Neural progenitor cell (in vitro differentiated cells): Measurements from ENCODE around the gene PPP4C.

Experiments
- EZH2 ChIP-seq: fragments of 200-600 bp; sonication (generic); IDR thresholded peaks from 2 replicates; pipeline ENCODE4 v1.6.1; 2017; ENCODE audit warnings: antibody characterized with exemption, mild to moderate bottlenecking, moderate library complexity
- EZH2phosphoT487 ChIP-seq: fragments of 200-600 bp; sonication (generic); IDR thresholded peaks from 2 replicates; pipeline ENCODE4 v1.6.1; 2017; ENCODE audit warnings: antibody characterized with exemption
- TF ChIP-seq, protein P1 (sequence below): fragments of 200-600 bp; sonication (generic); IDR thresholded peaks from 2 replicates; pipeline ENCODE4 v1.5.1; 2017; ENCODE audit warnings: antibody characterized with exemption, mild to moderate bottlenecking

- TF ChIP-seq, protein P1, sequence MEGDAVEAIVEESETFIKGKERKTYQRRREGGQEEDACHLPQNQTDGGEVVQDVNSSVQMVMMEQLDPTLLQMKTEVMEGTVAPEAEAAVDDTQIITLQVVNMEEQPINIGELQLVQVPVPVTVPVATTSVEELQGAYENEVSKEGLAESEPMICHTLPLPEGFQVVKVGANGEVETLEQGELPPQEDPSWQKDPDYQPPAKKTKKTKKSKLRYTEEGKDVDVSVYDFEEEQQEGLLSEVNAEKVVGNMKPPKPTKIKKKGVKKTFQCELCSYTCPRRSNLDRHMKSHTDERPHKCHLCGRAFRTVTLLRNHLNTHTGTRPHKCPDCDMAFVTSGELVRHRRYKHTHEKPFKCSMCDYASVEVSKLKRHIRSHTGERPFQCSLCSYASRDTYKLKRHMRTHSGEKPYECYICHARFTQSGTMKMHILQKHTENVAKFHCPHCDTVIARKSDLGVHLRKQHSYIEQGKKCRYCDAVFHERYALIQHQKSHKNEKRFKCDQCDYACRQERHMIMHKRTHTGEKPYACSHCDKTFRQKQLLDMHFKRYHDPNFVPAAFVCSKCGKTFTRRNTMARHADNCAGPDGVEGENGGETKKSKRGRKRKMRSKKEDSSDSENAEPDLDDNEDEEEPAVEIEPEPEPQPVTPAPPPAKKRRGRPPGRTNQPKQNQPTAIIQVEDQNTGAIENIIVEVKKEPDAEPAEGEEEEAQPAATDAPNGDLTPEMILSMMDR, result no peak
- TF ChIP-seq EZH2 (no peak), EZH2phosphoT487 (no peak)
Observed at GRCh38 chr16:30049871-30050270, 25.9 kb upstream of the PPP4C start.
